OCI-LY1 (cell line): ENCODE data around the gene ID2.

ENCODE experiments used
- H2AFZ ChIP-seq: fragments of 200-600 bp; sonication (generic), shearing (Covaris generic); 2 replicates; pipeline ENCODE4 v1.6.0; 2014; ENCODE audit warnings: antibody characterized with exemption, mild to moderate bottlenecking, low read length
- H3F3A ChIP-seq: fragments of 200-600 bp; sonication (generic), shearing (Covaris generic); 2 replicates; pipeline ENCODE4 v1.6.0; 2014; ENCODE audit warnings: mild to moderate bottlenecking, antibody characterized with exemption, low read length, moderate library complexity; ENCODE audit not compliant: insufficient read depth
- H3K27ac ChIP-seq: fragments of 200-600 bp; sonication (generic); 2 replicates; pipeline ENCODE4 v1.5.1; 2014; ENCODE audit warnings: low read length, mixed run types, mild to moderate bottlenecking, low read depth; ENCODE audit not compliant: poor library complexity, severe bottlenecking
- H3K27me3 ChIP-seq: fragments of 200-600 bp; sonication (generic); 2 replicates; pipeline ENCODE4 v1.6.0; 2014; ENCODE audit warnings: antibody characterized with exemption, mild to moderate bottlenecking, low read length, moderate library complexity; ENCODE audit not compliant: insufficient read depth
- H3K36me3 ChIP-seq: fragments of 200-600 bp; sonication (generic); 2 replicates; pipeline ENCODE4 v1.6.1; 2014; ENCODE audit warnings: mild to moderate bottlenecking, antibody characterized with exemption, low read length, moderate library complexity, mixed read lengths; ENCODE audit not compliant: insufficient read depth
- H3K4me1 ChIP-seq: fragments of 200-600 bp; sonication (generic); 2 replicates; pipeline ENCODE4 v1.5.1; 2014; ENCODE audit warnings: mild to moderate bottlenecking, low read length, moderate library complexity; ENCODE audit not compliant: insufficient read depth, severe bottlenecking
- H3K4me2 ChIP-seq: fragments of 200-600 bp; sonication (generic), shearing (Covaris generic); 2 replicates; pipeline ENCODE4 v1.6.1; 2014; ENCODE audit warnings: low read length
- H3K4me3 ChIP-seq: fragments of 200-600 bp; sonication (generic); 2 replicates; pipeline ENCODE4 v1.5.1; 2014; ENCODE audit warnings: low read length, low read depth, mild to moderate bottlenecking, mixed read lengths; ENCODE audit not compliant: poor library complexity, severe bottlenecking
- H3K79me2 ChIP-seq: fragments of 200-600 bp; shearing (Covaris generic); 2 replicates; pipeline ENCODE4 v1.6.1; 2016; ENCODE audit warnings: mixed run types, low read length, mixed read lengths; ENCODE audit not compliant: insufficient read depth
- H3K9ac ChIP-seq: fragments of 200-600 bp; sonication (generic), shearing (Covaris generic); 2 replicates; pipeline ENCODE4 v1.6.1; 2014; ENCODE audit warnings: mild to moderate bottlenecking, low read length, mixed read lengths
- H3K9me2 ChIP-seq: fragments of 200-600 bp; sonication (generic), shearing (Covaris generic); 2 replicates; pipeline ENCODE4 v1.6.1; 2014; ENCODE audit warnings: low read depth, mild to moderate bottlenecking, low read length, mixed read lengths
- H3K9me3 ChIP-seq: fragments of 200-600 bp; shearing (Covaris generic); 2 replicates; pipeline ENCODE4 v1.6.1; 2014; ENCODE audit warnings: low read length, mixed read lengths
- H4K20me1 ChIP-seq: fragments of 200-600 bp; sonication (generic), shearing (Covaris generic); 2 replicates; pipeline ENCODE4 v1.6.0; 2016; ENCODE audit warnings: mild to moderate bottlenecking, low read length; ENCODE audit not compliant: insufficient read depth
- CTCF ChIP-seq: fragments of 200-600 bp; sonication (generic), shearing (Covaris generic); IDR thresholded peaks from 2 replicates; pipeline ENCODE4 v1.5.1; 2017; ENCODE audit warnings: mild to moderate bottlenecking, antibody characterized with exemption, low read length, moderate library complexity, mixed read lengths
- EZH2 ChIP-seq: fragments of 200-600 bp; sonication (generic), shearing (Covaris generic); IDR thresholded peaks from 2 replicates; pipeline ENCODE4 v1.8.0; 2017; ENCODE audit warnings: borderline replicate concordance, mixed run types, mild to moderate bottlenecking, antibody characterized with exemption, low read length, moderate library complexity, mixed read lengths

The ID2 gene

DNA sequence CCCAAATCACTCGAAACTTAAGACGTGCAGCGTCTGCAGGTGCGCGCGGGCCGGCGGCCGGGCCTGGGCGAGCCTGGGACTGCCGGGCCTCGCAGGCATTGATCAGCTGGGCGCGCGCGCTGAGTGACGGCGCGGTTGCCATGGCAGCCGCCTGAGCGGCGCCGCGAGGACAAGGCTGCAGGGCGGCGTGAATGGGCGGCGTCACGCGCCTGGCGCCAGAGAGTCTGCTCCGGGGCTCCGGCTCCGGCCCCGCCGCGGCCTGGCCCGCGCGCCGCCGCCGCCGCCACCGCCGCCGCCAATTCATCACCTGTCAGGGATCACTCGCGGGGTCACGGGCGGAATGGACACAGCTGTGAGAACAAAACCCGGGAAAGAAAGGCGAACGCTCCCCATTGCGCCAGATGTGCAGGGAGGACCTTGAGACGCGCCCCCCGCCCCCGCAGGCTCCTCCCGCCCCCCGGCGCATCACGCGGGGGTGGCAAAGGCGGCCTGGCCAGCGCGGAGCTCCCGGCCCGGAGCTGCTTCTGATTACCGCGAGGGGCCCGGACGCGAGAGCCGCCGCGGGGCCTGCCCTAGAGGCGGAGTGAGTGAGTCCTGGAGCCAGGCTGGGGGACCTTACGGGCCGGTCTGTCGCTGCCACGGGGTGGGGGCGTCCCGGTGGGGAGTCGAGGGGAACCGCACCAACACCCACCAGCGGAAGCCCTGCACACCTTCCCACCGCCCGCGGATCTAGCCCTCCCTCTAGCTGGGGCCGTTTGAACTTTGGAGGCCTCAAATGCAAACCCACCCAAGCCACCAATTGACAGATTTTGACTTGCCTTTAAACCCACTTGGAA, 2.9 kb upstream of the ID2 start:
- Histone ChIP-seq H3F3A (peaks cover 5% of the 10 kb centered on the region; the same call in 1 of the 2 replicates), H3K4me1 (peaks cover 31% of the 10 kb centered on the region), H4K20me1 (no peaks in the 10 kb centered on the region), H3K4me3 (peak overlapping the region; percentile 72), H3K27me3 (no peaks in the 10 kb centered on the region; the same call in 1 of the 2 replicates), H3K36me3 (peaks cover 26% of the 10 kb centered on the region), H3K27ac (peak overlapping the region; percentile 96), H3K79me2 (peaks cover 20% of the 10 kb centered on the region), H2AFZ (no peak overlapping the region), H3K9me3 (peaks cover 9% of the 10 kb centered on the region; the same call in 1 of the 2 replicates), H3K4me2 (peak overlapping the region; percentile 94), H3K9me2 (no peaks in the 10 kb centered on the region), H3K9ac (peak overlapping the region; percentile 81)
- TF ChIP-seq EZH2: no peak
- TF ChIP-seq CTCF: no peak; the same call in 1 of the 2 replicates

- Histone ChIP-seq H3K36me3 (peaks cover 26% of the 10 kb centered on the region), H3K9me3 (peaks cover 5% of the 10 kb centered on the region; the same call in 1 of the 2 replicates), H3F3A (peaks cover 5% of the 10 kb centered on the region; the same call in 1 of the 2 replicates), H4K20me1 (no peaks in the 10 kb centered on the region), H3K27me3 (no peaks in the 10 kb centered on the region; the same call in 1 of the 2 replicates), H3K9ac (peak overlapping the region; percentile 81), H3K79me2 (peaks cover 21% of the 10 kb centered on the region), H3K4me3 (peak overlapping the region; percentile 72), H3K4me1 (peaks cover 33% of the 10 kb centered on the region), H3K4me2 (peak overlapping the region; percentile 94), H3K27ac (peak overlapping the region; percentile 96), H3K9me2 (no peaks in the 10 kb centered on the region), H2AFZ (no peak overlapping the region)
- TF ChIP-seq EZH2: no peak
- TF ChIP-seq CTCF: no peak
These were observed 2.4 kb upstream of the ID2 start for GRCh38 chr2:8679567-8679826.

DNA sequence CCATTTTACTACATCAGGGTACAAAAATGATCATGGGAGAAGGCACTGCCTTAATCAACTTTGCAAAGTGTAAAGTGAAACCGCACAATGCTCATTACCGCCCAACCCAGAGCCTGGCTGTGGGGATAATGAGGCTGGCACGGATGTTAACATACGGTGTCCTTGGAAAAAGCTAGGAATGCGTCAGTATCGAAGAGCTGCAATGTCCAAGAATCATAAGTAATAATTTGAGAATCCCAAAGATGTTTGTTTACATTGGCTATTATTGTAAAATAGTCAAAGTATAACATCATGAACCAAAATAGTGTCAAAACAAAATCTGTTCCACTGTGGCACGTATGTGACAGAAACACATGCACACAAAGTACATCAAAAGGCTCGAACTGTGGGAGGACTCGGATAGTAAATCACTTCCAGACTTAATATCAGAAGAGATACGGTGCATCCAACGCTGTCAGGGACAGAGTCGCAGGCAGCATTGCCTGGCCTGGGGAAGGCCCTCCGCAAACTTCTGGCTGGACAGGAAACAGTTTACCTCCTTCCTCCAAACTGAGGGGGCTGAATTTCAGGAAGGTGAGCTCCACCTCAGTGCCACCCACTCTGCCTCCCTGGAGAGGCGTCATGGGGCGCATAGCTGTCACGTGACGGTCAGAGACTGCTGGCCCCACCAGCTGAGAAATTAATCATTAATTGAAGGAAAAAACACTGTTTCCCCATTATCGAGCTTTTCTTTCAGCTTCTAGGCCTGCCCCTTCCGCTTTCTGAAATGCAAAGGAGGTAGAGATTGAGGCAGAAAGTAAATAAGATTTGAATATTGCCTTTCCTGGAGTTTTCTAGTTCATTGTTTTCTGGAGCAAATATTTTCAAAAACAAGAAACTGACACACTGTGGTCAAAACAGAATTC, 1.8 kb upstream of the ID2 start:
- no peaks in the 10 kb centered on the region for H3K9me2 ChIP-seq
- H4K20me1 ChIP-seq: no peaks in the 10 kb centered on the region
- H3K4me1 ChIP-seq: peaks cover 39% of the 10 kb centered on the region
- H3K9me3 ChIP-seq: no peaks in the 10 kb centered on the region
- H3K4me2 ChIP-seq: peak overlapping the region; percentile 94
- no peak overlapping the region for H2AFZ ChIP-seq
- no peak for TF ChIP-seq EZH2
- TF ChIP-seq CTCF: no peak
- H3K9ac ChIP-seq: peak overlapping the region; percentile 81
- H3K27ac ChIP-seq: peak overlapping the region; percentile 96
- peaks cover 5% of the 10 kb centered on the region; the same call in 1 of the 2 replicates for H3F3A ChIP-seq
- peaks cover 23% of the 10 kb centered on the region for H3K36me3 ChIP-seq
- H3K4me3 ChIP-seq: peak overlapping the region; percentile 72
- H3K79me2 ChIP-seq: peaks cover 21% of the 10 kb centered on the region
- H3K27me3 ChIP-seq: no peaks in the 10 kb centered on the region
